DMS 273 (cell line): Measurements from ENCODE around the gene CAMSAP3.

Experiments
- DNase-seq: peaks from one replicate; lab custom pipeline; 2025; ENCODE audit not compliant: unreplicated experiment; lab: John Stamatoyannopoulos, UW

The CAMSAP3 gene

DNA sequence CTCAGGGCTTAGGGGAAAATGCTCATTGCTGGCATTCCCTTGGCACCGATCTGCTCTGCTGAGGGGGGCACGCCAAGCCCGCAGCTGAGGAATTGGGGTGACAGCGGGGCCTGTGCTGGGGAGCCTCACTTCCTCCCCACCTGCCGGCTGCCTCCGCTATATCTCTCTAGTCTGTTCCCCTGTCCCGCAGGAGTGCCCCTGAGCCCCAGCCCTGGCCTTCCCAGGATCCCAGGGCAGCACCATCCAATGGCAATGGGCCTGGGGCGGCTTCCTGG is 50.7 kb downstream of the CAMSAP3 start:
- DNase-seq, result no peak

DNA sequence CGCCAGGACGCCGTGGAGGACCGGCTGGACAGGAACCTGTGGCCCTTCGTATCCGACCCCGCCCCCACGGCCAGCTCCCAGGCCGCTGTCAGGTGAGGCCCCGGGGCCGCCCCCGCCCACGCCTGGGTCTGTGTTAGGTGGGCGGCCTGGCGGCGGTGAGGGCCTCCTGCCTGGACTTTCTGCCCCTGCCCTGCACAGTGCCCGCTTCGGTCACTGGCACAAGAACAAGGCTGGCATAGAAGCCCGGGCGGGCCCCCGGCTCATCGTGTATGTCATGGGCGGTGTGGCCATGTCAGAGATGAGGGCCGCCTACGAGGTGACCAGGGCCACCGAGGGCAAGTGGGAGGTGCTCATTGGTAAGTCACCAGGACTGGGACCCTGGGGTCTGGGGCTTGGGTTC is 51.5 kb downstream of the CAMSAP3 start:
- no peak for DNase-seq

DNA sequence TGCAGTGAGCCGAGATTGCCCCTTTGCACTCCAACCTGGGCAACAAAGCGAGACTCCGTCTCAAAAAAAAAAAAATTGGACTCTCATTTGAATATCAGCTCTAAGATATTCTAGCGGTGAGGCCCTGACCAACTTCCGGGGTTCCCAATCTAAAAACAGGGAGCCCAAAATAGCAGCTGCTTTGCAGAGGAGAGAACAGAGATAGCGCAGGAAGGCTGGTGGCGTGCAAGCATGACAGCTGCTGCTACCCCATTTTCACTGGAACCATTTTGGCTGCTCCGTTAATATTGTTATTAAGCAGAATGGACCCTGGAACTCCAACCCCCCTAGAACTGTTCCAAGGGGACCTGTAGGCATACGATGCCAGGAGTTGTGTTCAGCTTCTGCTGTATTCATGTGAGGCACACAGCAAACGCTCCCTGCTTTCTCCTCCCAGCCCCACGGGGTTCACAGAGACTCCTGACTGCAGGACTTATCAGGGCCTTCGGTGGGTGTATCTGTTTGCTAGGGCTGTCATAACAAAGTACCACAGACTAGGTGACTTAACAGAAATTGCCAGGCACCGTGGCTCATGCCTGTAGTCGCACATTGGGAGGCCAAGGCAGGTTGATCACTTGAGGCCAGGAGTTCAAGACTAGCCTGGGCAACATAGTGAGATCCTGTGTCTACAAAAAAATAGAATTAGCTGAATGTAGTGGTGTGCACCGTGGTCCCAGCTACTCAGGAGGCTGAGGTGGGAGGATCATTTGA is 52.8 kb downstream of the CAMSAP3 start:
- no peak for DNase-seq

DNA sequence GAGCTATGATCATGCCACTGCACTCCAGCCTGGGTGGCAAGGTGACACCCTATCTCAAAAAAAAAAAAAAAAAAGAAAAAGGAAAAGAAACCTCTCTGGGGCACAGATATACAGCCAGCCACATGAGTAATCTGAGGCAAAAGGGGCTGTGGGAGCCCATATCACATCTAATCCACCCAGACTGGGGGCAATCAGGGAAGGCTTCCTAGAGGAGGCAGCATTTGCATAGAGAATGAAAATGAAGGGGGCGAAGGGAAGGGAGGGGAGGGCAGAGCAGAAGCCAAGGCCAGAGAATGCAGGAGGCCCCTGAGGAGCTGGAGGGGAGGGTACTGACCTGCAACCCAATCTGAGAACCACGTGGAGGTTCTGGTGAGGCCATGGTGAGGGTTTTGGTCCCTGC is 54.5 kb downstream of the CAMSAP3 start:
- DNase-seq, result no peak

DNA sequence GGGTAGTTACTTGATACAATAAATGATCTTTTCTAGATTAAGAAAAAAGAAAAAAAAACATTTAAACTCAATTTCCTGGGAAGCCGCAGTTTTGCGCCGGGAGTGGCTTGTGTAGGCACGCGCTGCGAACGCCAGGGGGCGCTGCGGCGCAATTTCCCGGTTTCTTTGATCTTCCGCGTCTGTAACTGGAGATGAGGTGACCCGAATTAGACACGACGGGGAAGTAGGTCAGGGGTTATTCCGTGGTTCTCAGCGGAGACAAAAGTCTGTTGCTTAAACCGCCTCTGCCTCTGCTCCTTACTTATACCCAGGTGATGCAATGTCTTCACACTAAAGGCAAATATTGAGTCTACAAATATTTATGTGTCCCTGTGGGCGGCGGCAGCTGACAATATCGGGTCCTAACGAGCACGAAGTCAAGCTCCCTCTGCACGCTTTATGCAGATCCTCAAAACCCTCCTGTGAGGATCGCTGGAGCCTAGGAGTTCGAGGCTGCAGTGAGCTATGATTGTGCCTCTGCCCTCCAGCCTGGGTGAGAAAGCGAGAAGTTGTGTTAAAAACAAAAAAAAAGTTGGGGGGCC is 56.5 kb downstream of the CAMSAP3 start:
- peak; percentile 92 for DNase-seq

DNA sequence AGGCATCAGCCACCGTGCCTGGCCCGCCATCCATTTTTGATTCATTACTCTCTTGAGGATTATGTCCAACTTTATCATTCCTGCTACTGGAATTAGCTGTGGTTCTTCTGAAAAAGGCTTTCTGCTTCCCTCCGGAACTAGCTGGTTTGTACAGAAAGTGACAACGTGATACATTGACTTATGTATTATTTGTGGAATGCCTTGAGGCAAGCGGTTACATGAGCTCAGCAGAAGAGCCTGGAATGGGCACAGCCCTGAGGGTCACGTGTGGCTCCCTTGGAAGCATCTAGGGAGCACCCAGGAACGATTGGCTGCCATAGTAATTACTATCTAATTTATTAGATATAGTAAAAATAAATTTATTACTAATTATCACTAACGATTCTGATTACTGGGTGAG is 58.7 kb downstream of the CAMSAP3 start:
- DNase-seq, result no peak

DNA sequence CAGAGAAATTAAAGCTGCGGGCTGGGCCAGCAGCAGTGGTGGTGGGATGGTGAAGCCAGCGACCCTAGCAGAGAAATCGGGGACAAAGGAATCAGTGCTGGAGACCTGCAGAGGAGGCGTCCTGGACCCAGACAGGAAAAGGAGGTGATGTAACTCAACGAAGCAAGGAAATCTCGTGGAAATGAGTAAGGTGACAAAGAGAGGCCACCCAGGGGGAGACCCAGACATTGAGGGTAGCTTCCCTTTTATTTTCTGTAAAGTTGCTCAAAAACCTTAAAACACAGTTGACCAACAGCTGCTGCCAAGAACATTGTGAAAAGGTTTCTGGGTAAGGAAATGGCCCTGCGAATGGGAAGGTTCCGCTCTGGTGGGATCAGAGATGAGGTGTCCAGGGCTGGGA is 59.9 kb downstream of the CAMSAP3 start:
- no peak for DNase-seq

DNA sequence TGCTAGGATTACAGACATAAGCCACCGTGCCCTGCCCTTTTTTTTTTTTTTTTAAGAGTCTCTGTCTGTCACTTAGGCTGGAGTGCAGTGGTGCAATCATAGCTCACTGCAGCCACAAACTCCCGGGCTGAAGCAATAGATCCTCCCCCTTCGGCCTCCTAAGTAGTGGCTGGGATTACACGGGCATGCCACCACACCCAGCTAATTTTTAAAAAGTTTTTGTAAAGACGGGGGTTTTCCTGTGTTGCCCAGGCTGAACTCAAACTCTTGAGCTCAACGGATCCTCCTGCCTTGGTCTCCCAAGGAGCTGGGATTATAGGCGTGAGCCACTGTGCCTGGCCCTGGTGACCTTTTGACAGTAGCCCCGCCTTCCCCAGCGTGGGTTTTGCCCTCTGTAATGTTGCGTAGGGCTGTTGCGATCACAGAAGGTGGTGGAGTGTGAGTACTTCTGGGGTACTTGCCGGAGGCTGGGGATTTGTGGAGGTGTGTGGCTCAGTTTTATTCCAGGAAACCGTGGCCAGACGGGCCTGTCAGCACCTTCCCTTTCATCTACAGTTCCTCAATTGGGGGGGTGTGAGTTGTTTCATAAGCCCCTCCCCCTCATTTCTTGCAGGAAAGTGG is 61.6 kb downstream of the CAMSAP3 start:
- no peak for DNase-seq

DNA sequence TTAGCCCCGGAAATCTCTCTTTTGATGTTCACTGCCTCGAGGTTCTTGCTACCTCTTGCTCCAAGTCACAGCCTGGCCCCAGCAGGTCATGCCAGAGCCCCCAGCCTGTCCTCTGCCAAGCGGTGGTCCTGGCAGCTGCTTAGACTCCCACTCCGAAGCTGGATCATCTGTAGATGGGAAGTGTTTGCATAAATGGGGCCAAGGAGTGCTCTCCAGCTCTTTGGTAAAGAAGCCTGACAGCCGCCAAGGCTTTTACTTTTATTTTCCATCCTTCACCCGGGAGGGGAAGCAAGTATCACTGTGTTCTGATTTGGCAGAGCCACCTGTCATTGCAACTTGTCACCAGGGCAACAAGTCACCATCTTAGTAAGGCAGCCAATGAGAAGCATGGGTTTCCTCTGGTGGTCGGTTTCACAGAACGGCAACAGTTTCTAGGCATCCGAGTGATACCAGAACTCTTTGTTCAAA is 62.6 kb downstream of the CAMSAP3 start:
- peak; percentile 65 for DNase-seq

DNA sequence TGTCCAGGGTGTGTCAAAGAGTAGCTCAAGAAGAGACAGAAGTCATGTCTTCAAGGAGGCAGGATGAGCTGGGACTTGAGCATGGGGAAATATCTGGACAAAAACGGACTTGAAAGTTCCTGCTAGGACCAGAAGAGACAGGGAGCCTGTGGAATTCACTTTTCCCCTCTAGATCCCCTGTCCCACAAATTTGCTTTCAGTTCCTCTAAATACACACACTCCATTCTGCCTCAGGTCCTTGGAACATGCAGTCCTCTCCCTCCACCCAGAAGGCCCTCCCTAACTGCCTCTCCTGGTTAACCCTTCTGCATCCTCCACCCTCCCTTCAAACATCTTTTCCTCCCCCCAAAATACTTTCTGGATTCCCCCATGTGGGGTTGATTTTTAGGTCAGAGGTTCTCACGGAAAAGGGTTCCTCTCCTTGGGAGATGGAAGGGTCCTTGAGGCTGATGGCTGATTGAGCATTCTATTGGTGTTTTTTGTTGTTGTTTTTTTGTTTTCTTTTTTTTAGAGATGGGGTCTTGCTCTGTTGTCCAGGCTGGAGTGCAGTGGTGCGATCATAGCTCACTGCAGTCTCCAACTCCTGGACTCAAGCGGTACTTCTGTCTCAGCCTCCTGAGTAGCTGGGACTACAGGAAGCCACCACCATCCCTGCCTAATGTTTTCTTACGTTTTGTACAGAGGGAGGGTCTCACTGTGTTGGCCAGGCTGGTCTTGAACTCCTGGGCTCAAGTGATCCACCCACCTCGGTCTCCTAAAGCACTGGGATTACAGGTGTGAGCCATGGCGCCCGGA is 66.3 kb downstream of the CAMSAP3 start:
- no peak for DNase-seq

DNA sequence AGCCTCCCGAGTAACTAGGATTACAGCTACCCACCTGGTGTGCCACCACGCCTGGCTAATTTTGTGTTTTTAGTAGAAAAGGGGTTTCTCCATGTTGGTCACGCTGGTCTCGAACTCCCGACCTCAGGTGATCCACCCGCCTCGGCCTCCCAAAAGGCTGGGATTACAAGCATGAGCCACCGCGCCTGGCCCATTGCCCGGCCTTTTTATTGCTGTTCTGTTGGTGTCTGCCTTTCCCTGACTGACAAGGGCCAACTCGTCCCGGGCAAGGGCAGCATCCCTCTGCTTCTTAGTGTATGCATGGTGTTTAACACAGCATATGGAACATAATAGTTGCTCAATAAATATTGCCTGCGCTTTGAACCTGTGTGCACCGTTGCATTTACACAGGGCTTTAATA is 67.0 kb downstream of the CAMSAP3 start:
- peak; percentile 26 for DNase-seq

DNA sequence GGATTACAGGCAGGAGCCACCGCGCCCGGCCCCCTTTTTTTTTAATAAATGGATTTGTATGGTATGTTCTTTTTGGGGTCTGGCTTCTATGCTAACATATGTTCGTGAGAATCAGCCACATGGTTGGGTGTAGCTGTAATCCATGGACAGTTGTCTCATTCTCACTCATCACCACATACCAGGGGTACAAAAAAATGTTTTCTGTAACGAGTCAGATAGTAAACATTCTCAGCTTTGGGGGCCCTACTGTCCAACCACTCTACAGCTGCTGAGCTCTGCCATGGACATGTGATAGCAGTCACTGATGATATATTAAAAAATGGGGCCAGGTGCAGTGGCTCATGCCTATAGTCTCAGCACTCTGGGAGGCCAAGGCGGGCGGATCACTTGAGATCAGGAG is 68.0 kb downstream of the CAMSAP3 start:
- no peak for DNase-seq

DNA sequence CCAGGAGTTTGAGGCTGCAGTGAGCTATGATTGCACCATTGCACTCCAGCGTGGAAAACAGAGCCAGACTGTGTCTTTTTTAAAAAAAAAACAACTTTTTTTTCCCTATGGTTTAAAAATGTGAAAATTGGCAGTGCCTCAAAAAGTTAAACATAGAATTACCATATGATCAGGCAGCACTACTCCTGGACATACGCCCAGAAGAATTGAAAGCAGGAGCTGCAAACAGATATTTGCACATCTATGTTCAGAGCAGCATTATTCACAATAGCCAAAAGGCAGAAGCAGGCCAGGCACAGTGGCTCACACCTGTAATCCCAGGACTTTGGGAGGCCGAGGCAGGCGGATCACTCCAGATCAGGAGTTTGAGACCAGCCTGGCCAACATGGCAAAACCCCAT is 69.4 kb downstream of the CAMSAP3 start:
- DNase-seq, result peak; percentile 37
